DOHH2 (cell line): ENCODE data around the gene CTIF.

Experiments
- H3F3A ChIP-seq: fragments of 200-600 bp; sonication (generic), shearing (Covaris generic); 2 replicates; pipeline ENCODE4 v1.6.0; 2016; ENCODE audit warnings: antibody characterized with exemption, mild to moderate bottlenecking; ENCODE audit not compliant: control insufficient read depth, insufficient read depth
- H3K27ac ChIP-seq: fragments of 200-600 bp; sonication (generic); 2 replicates; pipeline ENCODE4 v1.5.1; 2014; ENCODE audit warnings: low read depth, mild to moderate bottlenecking, low read length, moderate library complexity
- H3K27me3 ChIP-seq: fragments of 200-600 bp; sonication (generic); 2 replicates; pipeline ENCODE4 v1.6.1; 2014; ENCODE audit warnings: mild to moderate bottlenecking, low read length, mixed read lengths; ENCODE audit not compliant: control insufficient read depth
- H3K36me3 ChIP-seq: fragments of 200-600 bp; sonication (generic); 2 replicates; pipeline ENCODE4 v1.6.1; 2014; ENCODE audit warnings: mild to moderate bottlenecking, low read length, moderate library complexity, mixed read lengths; ENCODE audit not compliant: control insufficient read depth
- H3K4me1 ChIP-seq: fragments of 200-600 bp; sonication (generic); 2 replicates; pipeline ENCODE4 v1.6.1; 2014; ENCODE audit warnings: mild to moderate bottlenecking, low read length, mixed read lengths; ENCODE audit not compliant: control insufficient read depth
- H3K4me2 ChIP-seq: fragments of 200-600 bp; sonication (generic); 2 replicates; pipeline ENCODE4 v1.6.0; 2014; ENCODE audit warnings: mild to moderate bottlenecking, low read length, moderate library complexity
- H3K4me3 ChIP-seq: fragments of 200-600 bp; sonication (generic); 2 replicates; pipeline ENCODE4 v1.5.1; 2014; ENCODE audit warnings: mild to moderate bottlenecking, low read length, mixed read lengths
- H3K79me2 ChIP-seq: fragments of 200-600 bp; sonication (generic); 2 replicates; pipeline ENCODE4 v1.6.1; 2014; ENCODE audit warnings: mild to moderate bottlenecking, low read length, mixed read lengths; ENCODE audit not compliant: control insufficient read depth
- H3K9me2 ChIP-seq: fragments of 200-600 bp; sonication (generic); replicated peaks from 2 replicates; pipeline ENCODE4 v1.6.1; 2014; ENCODE audit warnings: mild to moderate bottlenecking, low read length, mixed read lengths; ENCODE audit not compliant: control insufficient read depth
- H3K9me3 ChIP-seq: fragments of 200-600 bp; sonication (generic); 2 replicates; pipeline ENCODE4 v1.6.1; 2014; ENCODE audit warnings: antibody characterized with exemption, low read length, mixed read lengths; ENCODE audit not compliant: control insufficient read depth, insufficient read depth
- H4K20me1 ChIP-seq: fragments of 200-600 bp; sonication (generic); 2 replicates; pipeline ENCODE4 v1.6.0; 2014; ENCODE audit warnings: low read depth, mild to moderate bottlenecking, antibody characterized with exemption, low read length, moderate library complexity; ENCODE audit not compliant: control insufficient read depth, insufficient read depth
- CTCF ChIP-seq: fragments of 200-600 bp; sonication (generic); IDR thresholded peaks from one replicate; pipeline ENCODE4 v1.5.1; 2014; ENCODE audit warnings: antibody characterized with exemption, mild to moderate bottlenecking, low read depth, low read length; ENCODE audit not compliant: poor library complexity, severe bottlenecking
- EZH2phosphoT487 ChIP-seq: fragments of 200-600 bp; sonication (generic); IDR thresholded peaks from 2 replicates; pipeline ENCODE4 v1.6.1; 2017; ENCODE audit warnings: borderline replicate concordance, mild to moderate bottlenecking, antibody characterized with exemption, low read length, moderate library complexity, mixed read lengths

Gene CTIF

DNA sequence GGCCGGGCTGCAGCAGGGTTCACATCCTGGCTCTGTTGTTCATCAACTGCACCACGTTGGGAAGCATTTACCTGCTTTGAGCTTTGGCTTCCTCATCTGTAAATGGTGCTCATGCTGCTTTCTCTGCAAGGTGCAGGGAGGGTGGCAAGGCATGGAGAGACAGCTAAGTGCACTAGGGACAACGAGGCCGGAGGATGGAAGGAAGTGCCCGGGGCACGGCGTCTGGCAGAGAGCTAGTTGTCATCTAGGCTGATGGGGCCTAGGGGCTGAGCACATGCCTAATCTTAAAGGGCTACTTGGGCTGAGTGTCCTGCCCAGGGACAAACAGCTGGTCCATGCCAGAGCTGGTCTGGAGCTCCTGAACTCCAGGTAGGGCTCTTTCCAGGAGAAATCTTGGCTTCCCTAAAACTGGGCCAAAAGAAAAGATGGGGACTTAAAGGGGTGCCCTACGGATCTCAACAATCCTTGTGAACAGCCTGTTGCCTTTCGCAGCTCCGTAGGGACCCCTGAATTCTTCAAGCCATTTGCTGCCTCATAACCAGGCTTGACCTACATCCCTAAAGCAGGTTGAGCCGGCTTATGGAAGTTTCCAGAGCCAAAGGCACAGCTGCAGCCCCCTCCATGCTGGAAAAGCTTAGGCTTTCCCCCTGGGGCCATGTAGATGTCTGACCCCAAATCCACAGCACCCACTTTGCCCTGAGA, 281.1 kb downstream of the CTIF start:
- no peak overlapping the region for H3K4me3 ChIP-seq
- H4K20me1 ChIP-seq: no peaks in the 10 kb centered on the region
- H3K36me3 ChIP-seq: no peaks in the 10 kb centered on the region
- H3K27me3 ChIP-seq: no peaks in the 10 kb centered on the region
- H3F3A ChIP-seq: no peaks in the 10 kb centered on the region
- no peaks in the 10 kb centered on the region; the same call in 1 of the 2 replicates for H3K9me3 ChIP-seq
- no peaks in the 10 kb centered on the region for H3K79me2 ChIP-seq
- H3K4me1 ChIP-seq: peaks cover 22% of the 10 kb centered on the region
- no peaks in the 10 kb centered on the region for H3K9me2 ChIP-seq
- TF ChIP-seq CTCF: no peak
- no peak for TF ChIP-seq EZH2phosphoT487
- no peak overlapping the region for H3K27ac ChIP-seq
- H3K4me2 ChIP-seq: peak overlapping the region; percentile 56; the same call in 1 of the 2 replicates

DNA sequence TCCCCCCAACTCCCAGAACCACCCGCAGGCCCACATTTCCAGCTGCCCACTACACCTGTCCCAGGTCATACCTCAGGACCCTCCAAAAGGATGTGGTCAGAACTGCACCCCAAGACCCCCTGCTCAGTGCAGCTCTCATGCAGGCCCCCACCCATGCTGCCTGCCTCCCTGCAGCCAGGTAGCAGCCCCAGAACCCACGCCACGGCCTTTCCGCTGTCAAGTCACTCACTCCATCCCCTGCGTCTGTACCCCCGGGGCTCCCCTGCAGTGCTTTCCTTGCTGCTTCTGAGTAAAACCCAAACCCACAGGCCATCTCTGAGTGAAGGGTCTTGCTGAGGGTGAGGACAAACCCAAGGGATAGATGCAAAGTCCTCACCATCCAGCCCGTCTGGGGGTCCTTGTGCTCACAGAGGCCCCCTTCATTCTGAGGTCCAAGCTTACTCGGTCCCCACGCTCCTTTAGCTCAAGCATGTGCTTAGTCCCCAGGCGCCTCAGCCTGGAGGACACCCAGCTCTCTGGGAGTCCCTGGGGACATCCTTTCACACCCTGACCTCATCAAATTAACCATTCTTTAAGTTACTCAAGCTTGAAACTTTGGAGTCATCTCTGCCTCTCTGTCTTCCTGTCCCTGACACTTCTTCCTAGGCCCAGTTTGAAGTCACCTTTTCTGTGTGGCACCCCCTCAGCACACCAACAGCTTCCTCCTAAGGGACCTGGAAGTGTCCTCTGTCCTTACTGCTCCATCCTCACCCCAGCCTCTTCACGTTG, 281.8 kb downstream of the CTIF start:
- peak overlapping the region; percentile 56 for H3K4me2 ChIP-seq

DNA sequence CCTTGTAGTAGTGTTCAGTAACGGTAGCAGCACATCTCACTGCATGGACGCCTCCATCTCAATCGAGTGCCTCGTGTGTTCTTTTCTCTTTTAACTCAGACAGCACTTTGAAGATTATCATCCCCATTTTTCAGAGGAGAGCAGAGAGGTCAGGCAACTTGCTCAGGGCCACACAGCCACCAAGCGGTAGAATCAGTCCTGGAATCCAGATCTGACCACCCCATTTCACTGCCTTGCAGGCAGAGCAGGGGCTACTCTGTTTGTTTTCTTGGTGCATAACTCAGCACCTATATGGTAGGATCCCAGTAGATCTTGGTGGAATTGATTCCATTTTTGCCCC, 282.4 kb downstream of the CTIF start:
- Histone ChIP-seq H3K36me3 (no peaks in the 10 kb centered on the region), H4K20me1 (no peaks in the 10 kb centered on the region), H3K27me3 (peaks cover 6% of the 10 kb centered on the region; the same call in 1 of the 2 replicates), H3K9me3 (no peaks in the 10 kb centered on the region; the same call in 1 of the 2 replicates), H3K4me3 (peak overlapping the region; percentile 2; the same call in 1 of the 2 replicates), H3F3A (no peaks in the 10 kb centered on the region), H3K27ac (no peak overlapping the region), H3K9me2 (no peaks in the 10 kb centered on the region), H3K4me1 (peaks cover 22% of the 10 kb centered on the region), H3K79me2 (no peaks in the 10 kb centered on the region), H3K4me2 (peak overlapping the region; percentile 56)
- TF ChIP-seq CTCF (no peak), EZH2phosphoT487 (no peak)

More for the DNA sequence above, 281.8 kb downstream of the CTIF start:
- no peak overlapping the region for H3K27ac ChIP-seq
- TF ChIP-seq CTCF: no peak
- TF ChIP-seq EZH2phosphoT487: no peak
- no peaks in the 10 kb centered on the region for H4K20me1 ChIP-seq
- H3K79me2 ChIP-seq: no peaks in the 10 kb centered on the region
- peaks cover 22% of the 10 kb centered on the region for H3K4me1 ChIP-seq
- H3K36me3 ChIP-seq: no peaks in the 10 kb centered on the region
- no peaks in the 10 kb centered on the region for H3F3A ChIP-seq
- peak overlapping the region; percentile 2; the same call in 1 of the 2 replicates for H3K4me3 ChIP-seq
- H3K9me3 ChIP-seq: no peaks in the 10 kb centered on the region; the same call in 1 of the 2 replicates
- no peaks in the 10 kb centered on the region for H3K9me2 ChIP-seq
- H3K27me3 ChIP-seq: peaks cover 3% of the 10 kb centered on the region; the same call in 1 of the 2 replicates
